ENCODE data around the gene SUSD2.
"Not testable (repeated sequence)": the region's sequence is repeated elsewhere in the genome, so short reads cannot be mapped to it uniquely, and the experiment has no call there.

The SUSD2 gene

GRCh38 chr22:24177045-24177444 is 4.2 kb upstream of the SUSD2 start:
- DNase-seq = no peak

DNA sequence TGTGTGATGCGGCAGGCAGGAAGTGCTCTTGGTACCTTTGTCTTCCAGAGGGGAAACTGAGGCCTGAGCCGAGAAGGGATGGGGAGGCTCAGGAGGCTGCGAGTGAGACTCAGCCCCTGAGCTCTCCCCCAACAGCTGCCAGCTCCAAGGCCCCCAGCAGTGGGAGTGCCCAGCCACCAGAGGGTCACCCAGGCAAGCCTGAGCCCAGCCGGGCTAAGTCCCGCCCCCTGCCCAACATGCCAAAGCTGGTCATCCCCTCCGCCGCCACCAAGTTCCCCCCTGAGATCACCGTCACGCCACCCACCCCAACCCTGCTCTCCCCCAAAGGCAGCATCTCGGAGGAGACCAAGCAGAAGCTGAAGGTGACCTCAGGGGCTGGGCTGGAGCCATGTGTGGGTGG is 3.8 kb upstream of the SUSD2 start:
- no peak for DNase-seq

DNA sequence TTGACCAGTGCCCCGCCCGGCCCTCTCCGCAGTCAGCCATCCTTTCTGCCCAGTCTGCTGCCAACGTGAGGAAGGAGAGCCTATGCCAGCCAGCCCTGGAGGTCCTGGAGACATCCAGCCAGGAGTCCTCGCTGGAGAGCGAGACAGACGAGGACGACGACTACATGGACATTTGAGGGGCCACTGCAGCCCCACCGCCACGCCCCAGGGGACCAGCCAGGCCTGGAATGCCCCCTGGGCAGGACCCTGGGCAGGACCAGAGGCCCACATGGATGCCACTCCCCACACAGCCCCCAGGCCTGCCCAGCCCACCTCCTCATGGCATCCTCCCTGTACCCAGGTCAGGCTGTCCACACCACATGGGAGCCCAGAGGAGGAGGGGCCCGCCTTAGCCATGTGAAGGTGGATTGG is 3.3 kb upstream of the SUSD2 start:
- no peak for DNase-seq

DNA sequence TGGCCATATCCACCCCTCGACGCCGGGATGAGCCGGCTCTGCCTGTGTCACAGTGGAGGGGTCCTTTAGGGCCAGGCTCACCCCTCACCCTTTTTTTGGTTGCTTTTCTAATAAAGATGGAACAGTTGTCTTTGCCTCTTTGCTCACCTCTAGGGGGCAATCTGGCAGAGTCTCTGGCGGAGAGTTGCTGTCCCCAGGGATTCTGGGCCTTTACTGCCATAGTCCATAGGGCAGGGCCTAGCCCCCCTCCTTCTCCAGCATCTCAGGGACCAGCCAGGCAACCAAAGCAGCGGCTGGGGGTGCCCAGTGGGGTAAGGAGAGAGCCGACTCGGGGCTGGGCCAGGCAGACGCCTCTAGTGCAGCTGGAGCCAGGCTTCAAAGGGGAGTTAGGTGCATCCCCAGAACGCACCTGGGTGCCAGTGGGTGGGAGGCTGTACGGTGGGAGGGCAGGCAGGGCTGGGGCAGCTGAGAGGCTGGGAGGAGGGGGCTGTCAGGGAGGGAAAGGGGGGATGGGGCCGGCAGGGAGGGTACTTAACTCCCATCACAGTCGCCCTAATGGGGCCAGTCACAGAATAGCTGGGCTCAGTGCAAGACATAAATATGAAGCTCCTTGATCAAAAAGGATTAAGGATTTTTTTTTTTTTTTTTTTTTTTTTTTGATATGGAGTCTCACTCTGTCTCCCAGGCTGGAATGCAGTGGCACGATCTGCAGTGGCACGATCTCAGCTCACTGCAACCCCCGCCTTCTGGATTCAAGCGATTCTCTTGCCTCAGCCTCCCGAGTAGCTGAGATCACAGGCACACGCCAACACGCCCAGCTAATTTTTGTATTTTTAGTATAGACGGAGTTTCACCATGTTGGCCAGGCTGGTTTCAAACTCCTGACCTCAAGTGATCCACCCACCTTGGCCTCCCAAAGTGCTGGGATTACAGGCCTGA is 2.5 kb upstream of the SUSD2 start:
- DNase-seq = no peak

- no peak for DNase-seq
Observed at GRCh38 chr22:24179478-24180210, 1.6 kb upstream of the SUSD2 start.

DNA sequence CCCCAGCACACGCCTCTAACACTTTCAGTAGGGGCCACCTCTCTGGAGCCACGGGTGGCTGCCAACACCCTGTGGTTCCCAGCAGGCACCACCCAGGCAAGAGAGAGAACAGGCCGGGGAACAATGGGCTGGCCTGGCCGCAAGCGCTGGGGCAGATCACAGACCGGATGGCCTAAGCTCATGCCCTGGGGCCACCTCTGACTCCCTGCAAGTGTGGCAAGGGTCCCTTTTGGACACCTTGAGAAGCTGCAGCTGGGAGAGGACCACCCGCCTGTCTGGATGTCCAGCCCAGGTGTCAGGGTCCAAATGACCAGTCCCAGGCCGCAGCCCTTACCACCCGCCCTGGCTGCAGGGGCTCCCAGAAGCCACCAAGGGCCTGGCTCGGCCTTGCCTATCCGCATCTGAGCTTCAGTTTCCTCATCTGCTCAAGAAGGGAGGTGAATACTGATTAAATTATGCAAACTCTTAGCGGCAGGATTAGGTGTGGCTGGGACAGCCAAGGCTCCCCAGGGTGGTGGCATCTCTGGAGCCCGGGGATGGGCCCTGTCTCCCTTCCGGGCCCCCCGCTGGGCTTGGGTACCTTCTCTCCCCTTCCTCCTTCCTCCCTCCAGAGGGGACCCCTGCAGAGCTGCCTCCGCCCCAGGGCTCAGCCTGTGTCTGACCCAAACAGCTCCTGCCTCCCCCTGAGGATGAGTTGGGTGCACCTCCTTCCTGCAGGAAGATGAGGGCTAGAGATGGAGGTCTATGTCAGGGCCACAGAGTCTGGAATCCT is 785 bp upstream of the SUSD2 start:
- no peak for DNase-seq

GRCh38 chr22:24181996-24182899 is 961 bp downstream of the SUSD2 start:
- no peak for DNase-seq

DNA sequence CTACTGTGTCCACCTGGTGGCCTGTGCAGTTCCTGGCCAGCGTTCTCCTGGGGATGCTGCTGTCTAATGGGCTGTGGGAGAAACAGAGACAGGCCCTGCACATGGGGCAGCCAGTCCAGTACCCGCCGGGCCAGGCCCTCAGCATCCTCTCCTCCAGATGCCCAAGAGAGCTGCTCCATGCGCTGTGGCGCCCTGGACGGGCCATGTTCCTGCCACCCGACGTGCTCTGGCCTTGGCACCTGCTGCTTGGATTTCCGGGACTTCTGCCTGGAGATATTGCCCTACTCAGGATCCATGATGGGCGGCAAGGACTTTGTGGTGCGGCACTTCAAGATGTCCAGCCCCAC is 1.6 kb downstream of the SUSD2 start:
- DNase-seq = not testable (repeated sequence)

GRCh38 chr22:24183321-24184031 is 2.2 kb downstream of the SUSD2 start:
- no peak for DNase-seq

GRCh38 chr22:24184057-24184798 is 2.9 kb downstream of the SUSD2 start:
- DNase-seq = no peak

GRCh38 chr22:24185001-24185500 is 3.8 kb downstream of the SUSD2 start:
- no peak for DNase-seq

- DNase-seq = no peak
Observed at GRCh38 chr22:24185501-24186351, 4.4 kb downstream of the SUSD2 start.

DNA sequence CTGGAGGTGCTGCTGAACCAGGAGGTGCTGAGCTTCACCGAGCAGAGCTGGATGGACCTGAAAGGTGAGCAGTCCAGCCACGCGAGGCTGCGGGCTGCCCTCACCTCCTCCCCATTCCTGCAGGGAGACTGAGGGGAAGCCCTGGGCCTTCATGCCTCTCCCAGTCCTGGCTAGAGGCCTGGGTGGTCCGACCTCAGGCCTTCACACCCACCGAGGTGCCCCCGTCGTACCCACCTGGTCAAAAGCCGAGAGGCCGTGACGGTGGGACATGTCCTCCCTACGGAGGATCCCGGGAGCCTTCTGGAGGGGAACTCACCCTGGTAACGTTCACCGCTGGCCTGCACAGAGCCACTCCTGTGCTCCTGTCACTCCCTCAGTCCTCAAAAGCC is 5.1 kb downstream of the SUSD2 start:
- DNase-seq = no peak

GRCh38 chr22:24186892-24187670 is 5.8 kb downstream of the SUSD2 start:
- no peak for DNase-seq

GRCh38 chr22:24187731-24188644 is 6.7 kb downstream of the SUSD2 start:
- no peak for DNase-seq

GRCh38 chr22:24188705-24189248 is 7.5 kb downstream of the SUSD2 start:
- no peak for DNase-seq

Measured in stimulated activated CD4-positive, alpha-beta T cell treated with anti-CD3 and anti-CD28 coated beads, Interleukin-2, amount 100 ng/mL, for 48 hours (primary cell).